ENCODE data around the gene TAOK3.

TAOK3 gene

DNA sequence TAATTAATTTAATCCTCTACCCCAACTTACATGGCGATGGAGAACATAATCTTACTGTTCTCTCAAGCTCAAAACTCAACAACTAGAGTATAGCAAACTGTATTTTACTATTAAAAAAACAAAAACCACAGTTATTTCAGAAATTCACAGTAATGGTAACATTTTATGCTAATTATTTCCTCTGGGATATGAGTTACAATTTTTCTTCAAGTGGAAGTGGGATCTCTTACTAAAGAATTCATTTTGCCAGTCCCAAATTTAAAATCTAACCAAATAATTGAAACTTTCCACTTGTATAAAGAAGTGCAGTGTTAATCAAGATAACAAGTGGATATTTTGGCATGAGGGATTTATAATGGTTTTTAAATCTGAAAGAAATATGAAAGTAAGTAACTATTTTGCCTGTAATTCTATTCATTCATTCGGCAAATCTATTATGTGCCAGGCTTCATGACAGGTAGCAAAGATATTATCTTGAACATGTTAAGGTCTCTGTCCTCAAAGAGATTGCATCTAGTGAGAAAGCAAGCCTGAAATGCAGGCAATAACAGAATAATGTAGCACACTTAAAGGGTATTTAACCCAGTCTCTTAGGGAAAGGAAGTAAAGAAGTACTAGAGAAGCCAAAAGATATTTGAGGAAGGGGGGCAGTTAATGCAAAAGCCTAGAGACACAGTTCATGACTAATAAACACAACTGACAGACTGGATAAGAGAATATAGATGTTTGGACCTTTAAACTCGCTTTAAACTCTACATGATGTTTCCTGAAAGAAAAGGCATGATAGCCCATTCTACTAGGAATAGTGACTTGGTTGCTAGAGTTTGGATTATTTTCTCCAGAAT is 44.0 kb downstream of the TAOK3 start:
- DNase-seq (ENCODE audit: low read depth) = peak; percentile 79
- no peak overlapping the region for H3K4me3 ChIP-seq (ENCODE audit: low read depth, low read length)
- no peak for TF ChIP-seq POLR2A (IDR thresholded peaks at IDR 0.05; ENCODE audit: extremely low read depth, insufficient read length)
- TF ChIP-seq, protein P1, sequence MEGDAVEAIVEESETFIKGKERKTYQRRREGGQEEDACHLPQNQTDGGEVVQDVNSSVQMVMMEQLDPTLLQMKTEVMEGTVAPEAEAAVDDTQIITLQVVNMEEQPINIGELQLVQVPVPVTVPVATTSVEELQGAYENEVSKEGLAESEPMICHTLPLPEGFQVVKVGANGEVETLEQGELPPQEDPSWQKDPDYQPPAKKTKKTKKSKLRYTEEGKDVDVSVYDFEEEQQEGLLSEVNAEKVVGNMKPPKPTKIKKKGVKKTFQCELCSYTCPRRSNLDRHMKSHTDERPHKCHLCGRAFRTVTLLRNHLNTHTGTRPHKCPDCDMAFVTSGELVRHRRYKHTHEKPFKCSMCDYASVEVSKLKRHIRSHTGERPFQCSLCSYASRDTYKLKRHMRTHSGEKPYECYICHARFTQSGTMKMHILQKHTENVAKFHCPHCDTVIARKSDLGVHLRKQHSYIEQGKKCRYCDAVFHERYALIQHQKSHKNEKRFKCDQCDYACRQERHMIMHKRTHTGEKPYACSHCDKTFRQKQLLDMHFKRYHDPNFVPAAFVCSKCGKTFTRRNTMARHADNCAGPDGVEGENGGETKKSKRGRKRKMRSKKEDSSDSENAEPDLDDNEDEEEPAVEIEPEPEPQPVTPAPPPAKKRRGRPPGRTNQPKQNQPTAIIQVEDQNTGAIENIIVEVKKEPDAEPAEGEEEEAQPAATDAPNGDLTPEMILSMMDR (IDR thresholded peaks at IDR 0.05; ENCODE audit: low read depth, low read length) = no peak
- TF ChIP-seq, protein P2, sequence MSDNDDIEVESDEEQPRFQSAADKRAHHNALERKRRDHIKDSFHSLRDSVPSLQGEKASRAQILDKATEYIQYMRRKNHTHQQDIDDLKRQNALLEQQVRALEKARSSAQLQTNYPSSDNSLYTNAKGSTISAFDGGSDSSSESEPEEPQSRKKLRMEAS (IDR thresholded peaks at IDR 0.05; ENCODE audit: low read depth, low read length) = no peak

DNA sequence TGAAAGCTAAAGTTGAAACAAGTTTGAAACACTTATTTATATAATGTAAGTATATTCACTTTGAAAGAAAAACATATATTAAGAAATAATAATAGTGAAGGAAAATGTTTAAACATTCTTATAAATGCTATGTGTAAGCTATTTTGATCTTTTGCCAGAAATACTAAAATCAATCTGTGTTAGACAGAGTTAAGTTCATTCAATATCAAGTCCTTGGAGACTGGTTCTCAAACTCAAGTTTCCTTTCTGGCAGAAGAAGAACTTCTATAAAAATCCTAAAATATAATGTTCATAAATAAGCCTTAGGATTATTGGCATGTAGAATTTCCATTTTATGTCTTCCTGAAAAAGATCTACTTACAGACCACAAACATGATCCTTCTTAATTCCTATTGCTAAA is 45.3 kb downstream of the TAOK3 start:
- DNase-seq (ENCODE audit: low read depth) = no peak
- H3K4me3 ChIP-seq (ENCODE audit: low read depth, low read length) = no peak overlapping the region
- TF ChIP-seq MYC (IDR thresholded peaks at IDR 0.05; ENCODE audit: low read depth, low read length) = no peak
- TF ChIP-seq, protein P2 (IDR thresholded peaks at IDR 0.05; ENCODE audit: low read depth, low read length) = no peak
- no peak for TF ChIP-seq POLR2A (IDR thresholded peaks at IDR 0.05; ENCODE audit: extremely low read depth, insufficient read length)
- TF ChIP-seq, protein P1 (IDR thresholded peaks at IDR 0.05; ENCODE audit: low read depth, low read length) = no peak

DNA sequence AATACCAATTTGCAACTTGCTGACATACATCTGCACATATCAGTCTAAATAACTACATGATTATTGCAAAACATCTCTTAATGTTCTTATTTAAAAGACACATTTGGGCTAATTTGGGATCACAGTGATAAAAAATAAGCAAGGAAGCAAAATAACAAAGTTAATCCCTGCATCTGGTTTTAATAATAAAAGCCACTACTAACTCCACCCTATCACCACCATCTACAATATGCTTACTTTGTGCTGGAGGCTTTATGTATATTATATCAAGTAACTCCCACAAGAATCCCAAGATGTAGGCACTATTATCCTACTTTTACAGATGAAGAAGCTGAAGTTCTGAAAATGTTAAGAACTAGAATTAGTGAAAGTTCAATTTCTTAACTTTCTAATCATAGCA is 45.7 kb downstream of the TAOK3 start:
- DNase-seq (ENCODE audit: low read depth) = no peak
- H3K4me3 ChIP-seq (ENCODE audit: low read depth, low read length) = no peak overlapping the region
- TF ChIP-seq MYC (IDR thresholded peaks at IDR 0.05; ENCODE audit: low read depth, low read length) (no peak), POLR2A (IDR thresholded peaks at IDR 0.05; ENCODE audit: extremely low read depth, insufficient read length) (no peak)
- TF ChIP-seq, protein P1 (IDR thresholded peaks at IDR 0.05; ENCODE audit: low read depth, low read length) = no peak
- TF ChIP-seq, protein P2 (IDR thresholded peaks at IDR 0.05; ENCODE audit: low read depth, low read length) = no peak

DNA sequence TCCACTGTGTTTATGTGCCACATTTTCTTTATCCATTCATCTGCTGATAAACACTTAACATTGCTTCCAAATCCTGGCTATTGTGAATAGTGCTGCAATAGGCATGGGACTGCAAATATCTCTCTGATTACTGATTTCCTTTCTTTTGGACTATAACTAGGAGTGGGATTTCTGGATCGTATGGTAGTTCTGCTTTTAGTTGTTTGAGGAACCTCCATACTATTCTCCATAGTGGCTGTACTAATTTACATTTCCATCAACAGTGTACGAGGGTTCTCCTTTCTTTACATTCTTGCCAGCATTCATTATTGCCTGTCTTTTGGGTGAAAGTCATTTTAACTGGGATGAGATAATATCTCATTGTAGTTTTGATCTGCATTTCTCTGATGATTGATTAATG is 47.6 kb downstream of the TAOK3 start:
- H3K4me3 ChIP-seq (ENCODE audit: low read depth, low read length) = no peak overlapping the region
- no peak for DNase-seq (ENCODE audit: low read depth)
- TF ChIP-seq, protein P1 (IDR thresholded peaks at IDR 0.05; ENCODE audit: low read depth, low read length) = no peak
- TF ChIP-seq, protein P2 (IDR thresholded peaks at IDR 0.05; ENCODE audit: low read depth, low read length) = no peak
- TF ChIP-seq POLR2A (IDR thresholded peaks at IDR 0.05; ENCODE audit: extremely low read depth, insufficient read length) (no peak), MYC (IDR thresholded peaks at IDR 0.05; ENCODE audit: low read depth, low read length) (no peak)

DNA sequence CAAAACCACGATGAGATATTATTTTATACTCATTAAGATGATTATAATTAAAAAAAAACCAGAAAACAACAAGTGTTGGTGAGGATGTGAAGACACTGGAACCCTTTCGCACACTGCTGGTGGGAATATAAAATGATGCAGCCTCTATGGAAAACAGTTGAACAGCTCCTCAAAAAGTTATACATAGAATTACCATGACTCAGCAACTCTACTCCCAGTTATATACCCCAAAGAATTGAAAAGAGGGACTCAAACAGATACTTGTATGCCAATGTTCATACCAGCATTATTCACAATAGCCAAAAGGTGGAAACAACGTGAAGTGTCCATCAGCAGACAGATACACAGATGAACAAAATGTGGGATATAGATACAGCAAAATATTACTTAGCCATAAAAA is 53.1 kb downstream of the TAOK3 start:
- TF ChIP-seq MYC (IDR thresholded peaks at IDR 0.05; ENCODE audit: low read depth, low read length) = no peak
- peak; percentile 34 for DNase-seq (ENCODE audit: low read depth)
- H3K4me3 ChIP-seq (ENCODE audit: low read depth, low read length) = no peak overlapping the region

DNA sequence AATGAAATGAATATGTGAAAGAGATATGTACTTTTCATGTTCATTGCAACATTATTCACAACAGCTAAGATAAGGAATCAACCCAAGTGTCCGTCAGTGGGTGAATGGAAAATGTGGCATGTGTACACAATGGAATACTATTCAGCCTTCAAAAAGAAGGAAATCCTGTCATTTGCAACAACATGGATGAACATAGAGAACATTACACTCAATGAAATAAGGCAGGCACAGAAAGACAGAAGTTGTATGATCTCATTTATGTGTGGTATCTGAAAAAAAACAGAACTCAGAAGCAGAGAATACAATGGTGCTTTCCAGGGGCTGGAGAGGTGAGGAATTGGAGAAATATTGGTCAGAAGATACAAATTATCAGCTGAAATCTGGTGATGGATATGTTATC is 54.0 kb downstream of the TAOK3 start:
- no peak overlapping the region for H3K4me3 ChIP-seq (ENCODE audit: low read depth, low read length)
- TF ChIP-seq, protein P1 (IDR thresholded peaks at IDR 0.05; ENCODE audit: low read depth, low read length) = no peak
- TF ChIP-seq POLR2A (IDR thresholded peaks at IDR 0.05; ENCODE audit: extremely low read depth, insufficient read length) (no peak), MYC (IDR thresholded peaks at IDR 0.05; ENCODE audit: low read depth, low read length) (no peak)
- TF ChIP-seq, protein P2 (IDR thresholded peaks at IDR 0.05; ENCODE audit: low read depth, low read length) = no peak
- DNase-seq (ENCODE audit: low read depth) = no peak
